Thoracic aorta (tissue), 2 donors: ENCODE measurements around the gene FAM229A. TPM values are rescaled to one million over a fixed set of nuclear protein-coding genes. Genes with fewer than 3 reads are reported as not detected.

Source experiments
- ATAC-seq: fragments of 150-250 bp; one replicate; pipeline ENCODE4 v1.8.0; 2017; ENCODE audit warnings: low read depth; ENCODE audit not compliant: insufficient number of reproducible peaks, low FRiP score
- DNase-seq: peaks from one replicate; pipeline ENCODE4 v3.0.0-alpha.2; 2020; ENCODE audit warnings: low spot score
- H3K27ac ChIP-seq, 2 donors: fragments of 200-600 bp; sonication (generic); 1 replicate in 1 of 2; 2 replicates in 1 of 2; pipeline ENCODE4 v1.5.1; 2016; ENCODE audit warnings: mild to moderate bottlenecking in 2 of 2, moderate library complexity in 2 of 2
- H3K27me3 ChIP-seq: fragments of 200-600 bp; sonication (generic); replicated peaks from 2 replicates; pipeline ENCODE4 v1.6.0; 2016; ENCODE audit warnings: mild to moderate bottlenecking; ENCODE audit not compliant: insufficient read depth
- H3K36me3 ChIP-seq: fragments of 200-600 bp; sonication (generic); one replicate; pipeline ENCODE4 v1.5.1; 2016
- H3K4me1 ChIP-seq, 2 donors: fragments of 200-600 bp; sonication (generic); 1 replicate in 1 of 2; 2 replicates in 1 of 2; pipeline versions ENCODE4 v1.5.1 to v1.6.0; 2016; ENCODE audit warnings: low read depth in 2 of 2, mild to moderate bottlenecking in 1 of 2; ENCODE audit not compliant: control insufficient read depth in 1 of 2
- H3K4me3 ChIP-seq: fragments of 200-600 bp; sonication (generic); 2 replicates; pipeline ENCODE4 v1.5.1; 2016; ENCODE audit warnings: mild to moderate bottlenecking
- H3K9me3 ChIP-seq: fragments of 200-600 bp; sonication (generic); 2 replicates; pipeline ENCODE4 v1.5.1; 2016
- total RNA-seq, 2 donors: library from RNA; depleted of rRNA; stranded (reverse); fragments of >200 nt; gene quantifications; one replicate each; pipeline versions ENCODE4 v1.1.0 to v1.2.3, GENCODE V29; 2016
- TF ChIP-seq, protein P1 (sequence below): fragments of 200-600 bp; sonication (generic); IDR thresholded peaks from one replicate; pipeline ENCODE4 v1.5.1; 2019; ENCODE audit warnings: antibody characterized with exemption

Gene FAM229A
- total RNA-seq, 2 donors from 2014 or later, result 11.8 to 12.0 TPM

DNA sequence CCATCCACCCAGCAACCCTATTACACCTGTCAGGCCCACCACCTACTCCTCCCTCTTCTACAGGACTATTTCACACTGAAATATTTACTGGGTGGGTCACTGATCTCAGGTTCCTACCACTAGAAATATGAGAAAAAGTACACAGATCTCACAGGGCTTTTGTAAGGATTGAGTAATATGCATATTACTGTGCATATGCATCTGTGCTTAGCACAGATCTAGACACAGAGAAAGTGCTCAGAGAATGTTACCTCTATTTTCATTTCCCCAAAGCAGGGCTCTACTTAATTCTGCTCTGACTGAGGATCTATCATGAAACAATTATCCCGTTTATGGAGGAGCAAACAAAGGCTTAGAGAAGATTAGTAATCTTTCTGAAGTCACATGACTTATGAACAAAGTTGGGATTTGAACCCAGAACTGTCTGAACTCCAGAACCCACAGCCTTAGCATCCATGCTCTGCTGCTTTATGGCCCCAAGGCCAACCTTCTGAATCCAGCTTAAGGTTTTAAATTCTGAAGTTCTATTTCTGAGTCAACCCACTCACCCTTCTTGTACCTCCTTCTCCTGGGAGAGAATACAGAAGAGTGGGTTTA lies 11.8 kb upstream of the FAM229A start:
- Histone ChIP-seq H3K27me3 (no peaks in the 10 kb centered on the region), H3K9me3 (no peaks in the 10 kb centered on the region), H3K27ac (no peak overlapping the region), H3K36me3 (peaks cover 77% of the 10 kb centered on the region), H3K4me3 (no peak overlapping the region), H3K4me1 (no peaks in the 10 kb centered on the region)
- TF ChIP-seq, protein P1, sequence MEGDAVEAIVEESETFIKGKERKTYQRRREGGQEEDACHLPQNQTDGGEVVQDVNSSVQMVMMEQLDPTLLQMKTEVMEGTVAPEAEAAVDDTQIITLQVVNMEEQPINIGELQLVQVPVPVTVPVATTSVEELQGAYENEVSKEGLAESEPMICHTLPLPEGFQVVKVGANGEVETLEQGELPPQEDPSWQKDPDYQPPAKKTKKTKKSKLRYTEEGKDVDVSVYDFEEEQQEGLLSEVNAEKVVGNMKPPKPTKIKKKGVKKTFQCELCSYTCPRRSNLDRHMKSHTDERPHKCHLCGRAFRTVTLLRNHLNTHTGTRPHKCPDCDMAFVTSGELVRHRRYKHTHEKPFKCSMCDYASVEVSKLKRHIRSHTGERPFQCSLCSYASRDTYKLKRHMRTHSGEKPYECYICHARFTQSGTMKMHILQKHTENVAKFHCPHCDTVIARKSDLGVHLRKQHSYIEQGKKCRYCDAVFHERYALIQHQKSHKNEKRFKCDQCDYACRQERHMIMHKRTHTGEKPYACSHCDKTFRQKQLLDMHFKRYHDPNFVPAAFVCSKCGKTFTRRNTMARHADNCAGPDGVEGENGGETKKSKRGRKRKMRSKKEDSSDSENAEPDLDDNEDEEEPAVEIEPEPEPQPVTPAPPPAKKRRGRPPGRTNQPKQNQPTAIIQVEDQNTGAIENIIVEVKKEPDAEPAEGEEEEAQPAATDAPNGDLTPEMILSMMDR, result no peak
- DNase-seq, result no peak
- no peak for ATAC-seq

DNA sequence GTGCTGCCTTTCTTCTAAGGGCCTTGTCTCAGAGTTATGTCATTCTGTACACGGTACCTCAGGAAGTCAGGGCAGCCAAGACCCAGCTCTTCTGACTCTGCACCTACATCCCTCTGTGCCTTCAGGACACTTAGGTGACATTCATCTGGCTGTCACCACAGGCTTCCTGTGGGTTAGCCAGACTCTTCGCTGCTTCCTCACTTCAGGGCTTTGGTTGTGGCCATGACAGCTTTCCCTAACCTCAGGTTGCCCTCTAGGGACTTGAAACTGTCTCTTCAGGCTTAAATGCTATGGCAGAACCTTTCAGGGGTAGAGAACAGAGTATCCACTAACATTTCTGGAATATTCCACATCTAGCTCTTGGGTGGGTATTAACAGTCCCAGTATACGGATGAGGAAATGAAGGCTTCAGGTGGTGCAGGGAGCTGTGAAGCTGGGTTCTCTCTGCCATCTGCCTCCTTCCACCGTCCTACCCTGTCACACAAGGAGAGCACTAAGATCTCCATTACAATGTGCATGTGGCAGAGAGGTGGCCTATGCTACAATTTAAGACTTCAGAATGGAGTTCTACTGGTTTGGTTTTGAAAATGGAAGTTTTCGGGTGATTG lies 10.0 kb upstream of the FAM229A start:
- no peaks in the 10 kb centered on the region for H3K4me1 ChIP-seq
- no peak overlapping the region for H3K27ac ChIP-seq
- no peaks in the 10 kb centered on the region for H3K9me3 ChIP-seq
- H3K27me3 ChIP-seq, result no peaks in the 10 kb centered on the region
- no peak overlapping the region for H3K4me3 ChIP-seq
- ATAC-seq (no peak), DNase-seq (no peak)
- TF ChIP-seq, protein P1, result no peak
- peaks cover 77% of the 10 kb centered on the region for H3K36me3 ChIP-seq

DNA sequence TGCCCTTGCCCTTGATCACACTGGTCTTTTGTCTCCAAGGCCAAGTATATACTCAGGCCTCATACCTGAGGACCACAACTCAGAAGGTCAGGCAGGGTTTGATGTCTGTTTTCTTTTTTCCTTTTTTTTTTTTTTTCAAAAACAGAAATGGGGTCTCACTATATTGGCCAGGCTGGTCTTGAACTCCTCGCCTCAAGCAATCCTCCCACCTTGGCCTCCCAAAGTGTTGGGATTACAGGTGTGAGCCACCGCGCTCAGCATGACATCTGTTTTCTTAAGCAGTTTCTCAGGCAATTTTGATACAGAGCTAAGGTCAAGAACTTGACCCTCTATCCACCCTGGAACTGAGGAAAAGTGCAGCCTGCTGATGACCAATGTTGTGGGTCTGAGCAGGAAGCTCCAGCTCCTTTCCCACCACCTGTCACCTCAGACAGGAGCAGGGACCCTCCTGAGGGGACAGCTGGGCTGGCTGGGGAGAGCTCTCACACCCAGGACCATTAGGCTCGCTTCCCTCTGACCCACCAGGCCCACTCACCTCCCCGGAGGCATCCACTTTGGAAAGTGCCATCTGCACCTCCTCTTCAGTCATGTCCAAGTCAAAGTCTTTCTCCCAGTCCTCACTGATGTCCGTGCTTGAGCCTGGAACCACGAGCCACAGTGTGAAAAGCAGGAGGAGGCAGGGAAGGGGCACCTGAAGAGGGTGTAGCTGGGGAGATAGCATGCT lies 5.8 kb upstream of the FAM229A start:
- H3K27me3 ChIP-seq, result no peaks in the 10 kb centered on the region
- no peaks in the 10 kb centered on the region for H3K9me3 ChIP-seq
- no peak overlapping the region for H3K4me3 ChIP-seq
- peaks cover 56% of the 10 kb centered on the region for H3K36me3 ChIP-seq
- H3K4me1 ChIP-seq, result no peaks in the 10 kb centered on the region
- DNase-seq, result no peak
- TF ChIP-seq, protein P1, result no peak
- no peak overlapping the region for H3K27ac ChIP-seq
- ATAC-seq, result no peak

DNA sequence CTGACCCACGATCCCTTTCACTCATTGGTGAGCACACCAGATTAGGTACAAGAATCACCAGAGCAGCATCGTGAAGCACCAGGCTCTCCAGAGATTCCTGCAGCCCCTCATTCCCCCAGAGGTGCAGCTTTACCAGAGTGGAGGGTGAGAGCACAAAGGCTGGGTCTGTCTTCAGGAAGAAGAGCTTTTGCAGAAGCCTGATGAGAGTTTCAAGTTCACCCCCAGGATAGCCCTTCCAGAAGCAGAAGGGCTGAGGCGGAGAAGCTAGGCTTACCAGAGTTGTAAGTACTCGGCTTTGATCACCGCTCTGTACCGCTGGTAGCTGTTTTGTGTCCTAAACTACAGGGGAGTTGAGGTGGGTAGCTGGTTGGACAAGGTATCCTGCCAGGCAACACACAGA lies 3.2 kb upstream of the FAM229A start:
- peaks cover 42% of the 10 kb centered on the region for H3K36me3 ChIP-seq
- H3K4me1 ChIP-seq, result peaks cover 3 to 14% of the 10 kb centered on the region in 2 donors
- H3K27me3 ChIP-seq, result no peaks in the 10 kb centered on the region
- TF ChIP-seq, protein P1, result no peak
- H3K27ac ChIP-seq, result no peak overlapping the region
- DNase-seq (no peak), ATAC-seq (no peak)
- no peaks in the 10 kb centered on the region for H3K9me3 ChIP-seq
- H3K4me3 ChIP-seq, result no peak overlapping the region

DNA sequence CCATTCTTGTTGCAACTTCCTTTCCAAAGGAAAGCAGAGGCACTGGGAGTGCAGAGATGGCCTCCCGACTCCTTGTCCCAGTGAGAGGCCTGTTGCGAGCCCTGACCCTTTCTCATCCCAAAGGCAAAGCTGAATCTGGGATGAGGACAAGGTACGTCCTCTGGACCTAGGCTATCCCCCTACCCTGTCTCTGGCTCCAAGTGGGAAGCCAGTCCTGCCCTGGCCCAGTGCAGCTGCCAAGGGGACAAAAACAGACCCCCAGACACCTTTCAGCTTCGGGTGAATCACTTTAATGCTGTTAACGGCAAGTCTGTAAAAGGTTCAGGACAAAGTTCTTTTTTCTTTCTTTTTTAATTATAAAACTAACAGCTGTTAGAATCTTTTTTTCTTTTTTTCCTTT lies 2.6 kb upstream of the FAM229A start:
- TF ChIP-seq, protein P1, result no peak
- H3K27ac ChIP-seq, result no peak overlapping the region
- H3K4me1 ChIP-seq, result peaks cover 3 to 14% of the 10 kb centered on the region in 2 donors
- H3K4me3 ChIP-seq, result no peak overlapping the region
- H3K27me3 ChIP-seq, result no peaks in the 10 kb centered on the region
- DNase-seq (no peak), ATAC-seq (no peak)
- no peaks in the 10 kb centered on the region for H3K9me3 ChIP-seq
- H3K36me3 ChIP-seq, result peaks cover 40% of the 10 kb centered on the region
